Immature natural killer cell (primary cell): ENCODE data around the gene CD4. TPM values are rescaled to one million over a fixed set of nuclear protein-coding genes. Genes with fewer than 3 reads are reported as not detected.

Experiments
- DNase-seq, 3 donors: peaks; one replicate each; pipeline ENCODE4 v3.0.0; 2022; ENCODE audit warnings: mixed read lengths in 1 of 3
- H3K27ac Mint-ChIP-seq, 6 donors: one replicate each; pipeline ENCODE4 v1.8.0; 2020; ENCODE audit warnings: mixed read lengths in 6 of 6, mild to moderate bottlenecking in 5 of 6, inconsistent platforms in 4 of 6, moderate library complexity in 3 of 6
- H3K27me3 Mint-ChIP-seq, 3 donors: one replicate each; pipeline ENCODE4 v1.8.0; 2020 to 2021; ENCODE audit warnings: low read depth in 3 of 3, mild to moderate bottlenecking in 3 of 3, mixed read lengths in 3 of 3, moderate library complexity in 3 of 3, inconsistent platforms in 1 of 3
- H3K36me3 Mint-ChIP-seq, 3 donors: one replicate each; pipeline ENCODE4 v1.8.0; 2020; ENCODE audit warnings: mixed read lengths in 3 of 3, inconsistent platforms in 2 of 3, mild to moderate bottlenecking in 2 of 3
- H3K4me1 Mint-ChIP-seq, 2 donors: one replicate each; pipeline ENCODE4 v1.8.0; 2020; ENCODE audit warnings: inconsistent platforms in 2 of 2, mild to moderate bottlenecking in 2 of 2, mixed read lengths in 2 of 2, moderate library complexity in 1 of 2
- H3K4me3 Mint-ChIP-seq, 5 donors: one replicate each; pipeline ENCODE4 v1.8.0; 2020; ENCODE audit warnings: mild to moderate bottlenecking in 5 of 5, mixed read lengths in 5 of 5, inconsistent platforms in 3 of 5, moderate library complexity in 3 of 5
- H3K9me3 Mint-ChIP-seq, 6 donors: one replicate each; pipeline ENCODE4 v1.8.0; 2020; ENCODE audit warnings: mild to moderate bottlenecking in 6 of 6, mixed read lengths in 6 of 6, inconsistent platforms in 4 of 6, moderate library complexity in 3 of 6
- polyA plus RNA-seq, 3 donors: library from polyadenylated mRNA; unstranded; fragments of 300-500 nt; fragmentation: Illumina TruSeq; gene quantifications; one replicate each; pipeline ENCODE4 v1.2.3, GENCODE V29; 2021

CD4 gene
- polyA plus RNA-seq, 3 donors from 2014 or later, result 2.0 to 11.7 (median 6.6) TPM

GRCh38 chr12:6819106-6820030 lies 30.0 kb downstream of the CD4 start:
- H3K9me3 Mint-ChIP-seq, result no peaks in the 10 kb centered on the region
- no peak for DNase-seq
- peaks cover 10 to 21% (median 15%) of the 10 kb centered on the region in 3 donors for H3K27me3 Mint-ChIP-seq
- no peak overlapping the region for H3K4me3 Mint-ChIP-seq
- H3K4me1 Mint-ChIP-seq, result peaks cover 0 to 5% of the 10 kb centered on the region in 2 donors
- H3K27ac Mint-ChIP-seq, result no peak overlapping the region
- no peaks in the 10 kb centered on the region for H3K36me3 Mint-ChIP-seq

GRCh38 chr12:6820166-6820565 lies 30.8 kb downstream of the CD4 start:
- no peak for DNase-seq
- no peak overlapping the region for H3K4me3 Mint-ChIP-seq
- H3K4me1 Mint-ChIP-seq, result peaks cover 0 to 5% of the 10 kb centered on the region in 2 donors
- no peaks in the 10 kb centered on the region for H3K36me3 Mint-ChIP-seq
- no peak overlapping the region for H3K27ac Mint-ChIP-seq
- no peaks in the 10 kb centered on the region for H3K9me3 Mint-ChIP-seq
- peaks cover 13 to 22% (median 18%) of the 10 kb centered on the region in 3 donors for H3K27me3 Mint-ChIP-seq

DNA sequence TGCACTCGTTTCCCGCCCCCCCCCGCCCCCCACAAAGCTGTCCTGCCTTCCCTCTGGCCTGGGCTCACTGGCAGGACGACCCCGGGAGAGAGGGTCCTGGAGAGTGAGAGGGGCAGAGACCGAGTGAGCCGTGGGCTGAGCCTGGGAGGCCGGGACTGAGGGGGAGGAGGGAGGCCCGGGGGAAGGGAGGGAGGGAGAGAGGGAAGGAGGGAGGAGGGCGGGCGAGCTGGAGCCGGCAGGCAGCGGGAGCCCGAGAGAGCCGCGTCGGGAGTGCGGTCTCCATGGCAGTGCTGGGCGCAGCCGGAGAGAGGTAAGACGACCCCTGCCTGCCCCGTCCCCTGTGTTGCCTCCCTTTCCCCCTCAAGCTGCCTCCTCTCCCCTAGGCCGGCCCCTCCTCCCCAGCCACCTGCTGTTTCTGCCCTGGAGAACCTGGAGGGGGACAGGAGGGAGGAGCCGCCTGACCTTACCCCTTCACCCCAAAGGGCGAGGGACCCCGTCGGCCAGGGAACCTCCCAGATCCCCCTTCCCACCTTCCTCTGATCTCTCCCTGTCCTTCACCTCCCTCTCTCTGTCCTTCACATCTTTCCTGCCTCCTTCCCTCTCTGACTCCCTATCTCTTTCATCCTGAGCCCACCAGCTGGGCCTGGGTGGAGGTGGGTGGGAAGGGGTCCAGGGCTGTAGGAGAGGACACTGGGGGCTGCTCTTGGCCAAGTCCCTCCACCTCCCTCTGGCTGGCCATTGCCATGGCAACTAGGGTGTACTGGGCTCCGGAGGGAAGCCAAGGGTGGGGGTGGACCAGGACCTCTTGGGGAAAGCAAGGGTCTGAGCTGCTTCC lies 32.5 kb downstream of the CD4 start, which contains the start of gene GPR162:
TSS of gene GPR162 (plus strand) at position 231 of the 835 bp plus-strand sequence. CDS start 2,078 bp downstream, outside the sequence.
- Mint-ChIP-seq H3K4me3 (peak within 1 kb of the TSS in 3 of 5 donors; percentile 33 to 59 (median 41)), H3K9me3 (no peaks in the 10 kb centered on the region), H3K27me3 (peaks cover 19 to 31% (median 29%) of the 10 kb centered on the region in 3 donors), H3K36me3 (no peaks in the 10 kb centered on the region), H3K4me1 (peaks cover 0 to 5% of the 10 kb centered on the region in 2 donors), H3K27ac (no peak within 1 kb of the TSS)
- DNase-seq, result no peak

- Mint-ChIP-seq H3K27ac (peak overlapping the region in 1 of 6 donors; percentile 25), H3K36me3 (no peaks in the 10 kb centered on the region), H3K4me3 (no peak overlapping the region), H3K9me3 (peaks cover 0 to 1% (median 0%) of the 10 kb centered on the region in 6 donors), H3K27me3 (peaks cover 19 to 37% (median 34%) of the 10 kb centered on the region in 3 donors), H3K4me1 (peaks cover 0 to 8% of the 10 kb centered on the region in 2 donors)
- DNase-seq, result no peak
Measured at GRCh38 chr12:6822426-6823135, 33.3 kb downstream of the CD4 start.

DNA sequence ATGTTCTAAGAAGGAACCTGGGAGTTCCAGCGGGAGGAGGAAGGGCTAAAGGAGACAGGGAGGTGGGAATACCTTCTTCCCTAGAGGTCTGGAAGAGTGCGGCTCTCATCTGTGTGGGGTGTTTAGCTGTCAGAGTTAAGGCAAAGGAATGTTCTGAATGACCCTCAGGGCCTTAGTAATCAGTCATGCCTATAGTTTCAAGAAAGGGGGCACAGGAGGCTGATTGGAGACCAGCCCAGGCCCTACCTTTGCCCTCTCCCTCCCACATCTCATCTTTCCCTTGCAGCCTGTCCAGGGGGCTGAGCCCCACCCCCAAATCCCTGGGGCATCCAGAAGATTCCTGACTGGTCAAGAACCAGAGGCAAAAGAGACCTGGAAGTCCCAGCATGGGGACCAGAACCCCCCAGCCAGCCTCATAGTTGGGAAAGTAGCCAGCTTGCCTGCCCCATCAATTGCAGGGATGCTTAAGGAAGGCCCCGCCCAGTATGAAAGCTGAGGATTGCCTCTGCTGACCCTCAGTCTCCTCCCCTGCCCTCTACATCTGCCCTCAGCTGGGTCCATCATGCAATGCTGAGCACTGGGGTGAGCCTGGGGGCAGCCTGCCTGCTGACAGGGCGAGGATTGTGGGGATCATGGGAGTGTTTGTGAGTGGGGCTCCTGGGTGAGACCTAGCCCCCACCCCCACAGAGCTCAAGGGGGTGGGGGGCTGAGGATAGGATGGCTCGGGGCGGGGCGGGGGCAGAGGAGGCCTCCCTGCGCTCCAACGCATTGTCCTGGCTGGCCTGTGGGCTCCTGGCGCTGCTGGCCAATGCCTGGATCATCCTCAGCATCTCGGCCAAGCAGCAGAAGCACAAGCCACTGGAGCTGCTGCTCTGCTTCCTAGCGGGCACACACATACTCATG lies 34.1 kb downstream of the CD4 start:
- Mint-ChIP-seq H3K27ac (peak overlapping the region in 1 of 6 donors; percentile 25), H3K27me3 (peaks cover 17 to 37% (median 37%) of the 10 kb centered on the region in 3 donors), H3K36me3 (no peaks in the 10 kb centered on the region), H3K4me1 (peaks cover 6 to 11% of the 10 kb centered on the region in 2 donors), H3K4me3 (no peak overlapping the region), H3K9me3 (peaks cover 0 to 1% (median 0%) of the 10 kb centered on the region in 6 donors)
- DNase-seq, result no peak

GRCh38 chr12:6824085-6824775 lies 34.9 kb downstream of the CD4 start:
- peaks cover 19 to 41% (median 37%) of the 10 kb centered on the region in 3 donors for H3K27me3 Mint-ChIP-seq
- H3K4me1 Mint-ChIP-seq, result peaks cover 11 to 15% of the 10 kb centered on the region in 2 donors
- no peak overlapping the region for H3K4me3 Mint-ChIP-seq
- H3K27ac Mint-ChIP-seq, result no peak overlapping the region
- peaks cover 0 to 1% (median 0%) of the 10 kb centered on the region in 6 donors for H3K9me3 Mint-ChIP-seq
- DNase-seq, result no peak
- no peaks in the 10 kb centered on the region for H3K36me3 Mint-ChIP-seq

DNA sequence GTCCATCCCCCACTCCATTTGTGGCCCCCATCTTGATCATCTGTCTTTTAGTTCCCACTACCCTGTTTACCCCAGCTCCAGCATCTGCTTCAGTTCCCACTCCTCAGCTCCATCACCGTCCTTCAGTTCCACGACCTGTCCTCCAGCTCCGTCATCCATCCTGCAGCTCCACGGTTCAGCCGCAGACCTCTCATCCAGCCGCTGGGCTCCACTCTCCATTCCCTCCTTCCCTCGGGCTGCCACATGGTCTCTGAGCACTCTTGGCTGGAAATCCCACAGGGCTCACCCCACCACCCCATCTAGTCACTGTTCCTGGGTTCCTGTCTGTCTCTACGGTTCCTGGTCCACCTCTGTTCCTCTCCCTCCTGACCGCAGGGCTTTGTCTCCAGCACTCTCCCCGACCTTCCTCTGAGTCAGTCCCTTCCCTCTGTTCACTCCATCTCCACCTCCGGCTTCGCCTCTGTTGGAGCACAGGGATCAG lies 35.6 kb downstream of the CD4 start:
- Mint-ChIP-seq H3K4me1 (peaks cover 13 to 18% of the 10 kb centered on the region in 2 donors), H3K9me3 (peaks cover 0 to 1% (median 0%) of the 10 kb centered on the region in 6 donors), H3K4me3 (no peak overlapping the region), H3K36me3 (no peaks in the 10 kb centered on the region), H3K27ac (no peak overlapping the region), H3K27me3 (peaks cover 22 to 43% (median 39%) of the 10 kb centered on the region in 3 donors)
- no peak for DNase-seq

DNA sequence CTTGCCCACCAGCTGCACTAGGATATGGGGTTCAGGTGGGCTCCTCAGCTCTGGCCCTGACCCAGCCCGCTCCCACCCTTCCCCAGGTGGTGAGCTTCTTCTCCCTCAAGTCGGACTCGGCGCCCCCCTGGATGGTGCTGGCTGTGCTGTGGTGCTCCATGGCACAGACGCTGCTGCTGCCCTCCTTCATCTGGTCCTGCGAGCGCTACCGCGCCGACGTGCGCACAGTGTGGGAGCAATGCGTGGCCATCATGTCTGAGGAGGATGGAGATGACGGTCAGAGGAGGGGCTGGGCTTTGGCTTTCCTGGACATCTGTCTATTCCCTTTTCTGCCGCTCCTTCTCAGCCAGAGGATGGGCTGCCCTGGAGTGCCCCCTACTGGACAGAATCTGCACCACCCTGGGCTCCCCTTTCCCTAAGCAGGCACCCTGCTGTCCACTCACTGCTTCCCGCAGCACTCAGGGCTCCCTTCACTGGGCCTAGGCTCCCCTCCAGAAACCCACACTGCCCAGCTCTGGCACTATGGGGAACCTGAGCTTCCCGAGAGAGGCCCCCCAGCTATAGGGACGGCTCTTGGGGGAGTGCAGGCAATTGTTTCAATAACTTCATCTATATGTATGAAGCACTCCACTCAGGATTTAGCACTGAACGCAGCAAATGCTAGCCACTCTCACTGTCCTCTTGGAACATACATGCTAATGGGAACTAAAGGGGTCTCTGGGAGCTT lies 36.2 kb downstream of the CD4 start:
- Mint-ChIP-seq H3K4me1 (peaks cover 13 to 18% of the 10 kb centered on the region in 2 donors), H3K27ac (no peak overlapping the region), H3K27me3 (peaks cover 24 to 45% (median 43%) of the 10 kb centered on the region in 3 donors), H3K9me3 (peaks cover 0 to 1% (median 0%) of the 10 kb centered on the region in 6 donors), H3K36me3 (no peaks in the 10 kb centered on the region), H3K4me3 (no peak overlapping the region)
- DNase-seq, result peak; percentile 51 to 64 (median 57)

GRCh38 chr12:6826125-6826733 lies 36.9 kb downstream of the CD4 start:
- Mint-ChIP-seq H3K4me3 (no peak overlapping the region), H3K4me1 (peaks cover 13 to 14% of the 10 kb centered on the region in 2 donors), H3K27me3 (peaks cover 24 to 41% (median 40%) of the 10 kb centered on the region in 3 donors), H3K27ac (no peak overlapping the region), H3K9me3 (peaks cover 0 to 1% (median 0%) of the 10 kb centered on the region in 6 donors), H3K36me3 (no peaks in the 10 kb centered on the region)
- DNase-seq, result no peak

DNA sequence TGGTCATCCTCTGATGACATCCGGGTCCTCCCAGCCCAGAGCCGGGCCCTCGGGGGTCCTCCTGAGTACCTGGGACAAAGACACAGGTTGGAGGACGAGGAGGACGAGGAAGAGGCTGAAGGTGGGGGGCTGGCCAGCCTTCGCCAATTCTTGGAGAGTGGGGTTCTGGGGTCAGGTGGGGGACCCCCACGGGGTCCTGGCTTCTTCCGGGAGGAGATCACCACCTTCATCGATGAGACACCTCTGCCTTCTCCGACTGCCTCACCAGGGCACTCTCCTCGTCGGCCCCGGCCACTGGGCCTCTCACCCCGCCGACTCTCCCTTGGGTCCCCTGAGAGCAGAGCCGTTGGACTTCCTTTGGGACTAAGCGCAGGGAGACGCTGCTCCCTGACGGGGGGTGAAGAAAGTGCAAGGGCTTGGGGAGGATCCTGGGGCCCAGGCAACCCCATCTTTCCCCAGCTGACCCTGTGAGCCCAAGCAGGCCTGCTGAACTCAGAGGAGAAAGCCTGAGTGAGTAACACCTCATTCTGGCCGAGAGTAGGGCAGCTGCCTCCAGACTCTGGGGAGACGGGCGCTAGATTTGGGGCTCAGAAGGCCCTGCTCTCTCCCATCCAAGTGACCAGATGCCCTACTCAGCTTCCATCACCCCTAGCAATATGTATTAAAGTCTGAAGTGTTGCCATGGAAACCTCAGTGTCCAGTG lies 37.6 kb downstream of the CD4 start:
- peak overlapping the region in 4 of 5 donors; percentile 14 to 54 (median 32) for H3K4me3 Mint-ChIP-seq
- no peaks in the 10 kb centered on the region for H3K36me3 Mint-ChIP-seq
- peaks cover 12 to 13% of the 10 kb centered on the region in 2 donors for H3K4me1 Mint-ChIP-seq
- DNase-seq, result no peak
- no peak overlapping the region for H3K27ac Mint-ChIP-seq
- H3K9me3 Mint-ChIP-seq, result peaks cover 0 to 1% (median 0%) of the 10 kb centered on the region in 6 donors
- peaks cover 26 to 42% (median 39%) of the 10 kb centered on the region in 3 donors for H3K27me3 Mint-ChIP-seq
